GM12875 (cell line): Measurements from ENCODE around the gene LGR4.

Experiments
- H3K4me3 ChIP-seq: one replicate; pipeline ENCODE4 v1.5.1; 2011; ENCODE audit warnings: low read depth, low read length, control low read depth
- CTCF ChIP-seq: IDR thresholded peaks from 2 replicates; pipeline ENCODE4 v1.5.1; 2011; ENCODE audit warnings: low read depth, mild to moderate bottlenecking, control low read depth, inconsistent platforms, low read length, moderate library complexity, borderline replicate concordance; ENCODE audit not compliant: insufficient read depth

LGR4 gene

GRCh38 chr11:27388001-27388400 lies 84.6 kb downstream of the LGR4 start:
- no peak overlapping the region for H3K4me3 ChIP-seq
- TF ChIP-seq CTCF: no peak

- no peak for TF ChIP-seq CTCF
- H3K4me3 ChIP-seq: no peak overlapping the region
Observed at GRCh38 chr11:27387362-27387761, 85.2 kb downstream of the LGR4 start.

- TF ChIP-seq CTCF: no peak
Observed at GRCh38 chr11:27386181-27386845, 86.3 kb downstream of the LGR4 start.

GRCh38 chr11:27385245-27385644 lies 87.3 kb downstream of the LGR4 start:
- no peak overlapping the region for H3K4me3 ChIP-seq
- no peak for TF ChIP-seq CTCF

More at GRCh38 chr11:27386181-27386845, 86.3 kb downstream of the LGR4 start:
- H3K4me3 ChIP-seq: no peak overlapping the region

- no peak overlapping the region for H3K4me3 ChIP-seq
- TF ChIP-seq CTCF: no peak
Observed at GRCh38 chr11:27384227-27384626, 88.4 kb downstream of the LGR4 start.

- H3K4me3 ChIP-seq: no peak overlapping the region
- no peak for TF ChIP-seq CTCF
Observed at GRCh38 chr11:27383645-27384044, 88.9 kb downstream of the LGR4 start.

- no peak for TF ChIP-seq CTCF
- H3K4me3 ChIP-seq: no peak overlapping the region
Observed at GRCh38 chr11:27381238-27381666, 91.3 kb downstream of the LGR4 start.
